Psoas muscle (tissue), 8 donors: ENCODE results near the gene ARHGAP10. TPM values are rescaled to one million over a fixed set of nuclear protein-coding genes. Genes with fewer than 3 reads are reported as not detected.

Experiments used
- ATAC-seq, 4 donors: fragments of 200-7000 bp; cut with Tn5 transposase; one replicate each; pipeline ENCODE4 v1.9.1; 2020; ENCODE audit warnings: moderate library complexity in 3 of 4, mild to moderate bottlenecking in 2 of 4
- DNase-seq, 2 donors: peaks; one replicate each; pipeline ENCODE4 v3.0.0-alpha.2; 2020
- H3K27ac ChIP-seq: fragments of 200-600 bp; one replicate; pipeline ENCODE4 v1.8.0; 2022
- H3K27me3 ChIP-seq, 3 donors: fragments of 200-600 bp in 1 of 3; one replicate each; pipeline versions ENCODE4 v1.6.1 to v1.8.0; 2013 to 2022; ENCODE audit warnings: low read length in 2 of 3, mild to moderate bottlenecking in 2 of 3, moderate library complexity in 1 of 3; ENCODE audit not compliant: insufficient read depth in 3 of 3
- H3K36me3 ChIP-seq, 2 donors: fragments of 200-600 bp in 1 of 2; one replicate each; pipeline versions ENCODE4 v1.6.1 to v1.8.0; 2013 to 2022; ENCODE audit warnings: low read depth in 1 of 2, mild to moderate bottlenecking in 1 of 2, moderate library complexity in 1 of 2; ENCODE audit not compliant: insufficient read depth in 1 of 2
- H3K4me1 ChIP-seq: fragments of 200-600 bp; one replicate; pipeline ENCODE4 v1.8.0; 2022
- H3K4me3 ChIP-seq: fragments of 200-600 bp; one replicate; pipeline ENCODE4 v1.8.0; 2022; ENCODE audit warnings: mild to moderate bottlenecking
- H3K9me3 ChIP-seq: fragments of 200-600 bp; one replicate; pipeline ENCODE4 v1.8.0; 2022
- WGBS, 3 donors: extraction: QIAGEN DNeasy Blood & Tissue Kit; methylation state at CpG; one replicate each; pipeline versions ENCODE4 v1.1.6 to v1.1.7; 2013; 5-methylcytosine and 5-hydroxymethylcytosine counted together
- intact Hi-C, 2 donors: fragments of 100-400 bp; cut with DNase I; formaldehyde crosslinking; loops; one replicate each; pipeline versions ENCODE4 v1.11.0 to v1.14.2; 2022
- polyA plus RNA-seq, 3 donors: library from polyadenylated mRNA; stranded (reverse); fragments of 200-250 nt; gene quantifications; one replicate each; pipeline ENCODE4 v1.2.3, GENCODE V29; 2013
- total RNA-seq, 4 donors: library from RNA; stranded (reverse); fragmentation: NEBNext Ultra II Directional in 2 of 4; extraction: Animal tissue kit (Norgen Biotek cat#: 25700) in 2 of 4; gene quantifications; one replicate each; pipeline versions ENCODE4 v1.2.1 to v1.2.4, GENCODE V29; 2021 to 2023
- TF ChIP-seq, protein P1 (sequence below): fragments of 200-600 bp; IDR thresholded peaks from one replicate; pipeline ENCODE4 v1.8.0; 2022; ENCODE audit warnings: antibody characterized with exemption
- donor health status: healthy with polysubstance abuse.
- donor health status: DM: no; HTN: no; CAD: no; lungs with moderate emphysema.
- donor health status: Bipolar disorder and iron deficiency.
- donor health status: healthy.
- donor health status: DM: yes; HTN: yes; CAD: no.
- donor health status: DM: no; HTN: no; CAD: no.
- donor health status: DM: no; HTN: no; CAD: no.
- donor health status: DM: yes; HTN: yes; CAD: no.

The ARHGAP10 gene
- total and polyA plus RNA-seq, 7 donors = 28.8 to 43.5 (median 34.0) TPM

DNA sequence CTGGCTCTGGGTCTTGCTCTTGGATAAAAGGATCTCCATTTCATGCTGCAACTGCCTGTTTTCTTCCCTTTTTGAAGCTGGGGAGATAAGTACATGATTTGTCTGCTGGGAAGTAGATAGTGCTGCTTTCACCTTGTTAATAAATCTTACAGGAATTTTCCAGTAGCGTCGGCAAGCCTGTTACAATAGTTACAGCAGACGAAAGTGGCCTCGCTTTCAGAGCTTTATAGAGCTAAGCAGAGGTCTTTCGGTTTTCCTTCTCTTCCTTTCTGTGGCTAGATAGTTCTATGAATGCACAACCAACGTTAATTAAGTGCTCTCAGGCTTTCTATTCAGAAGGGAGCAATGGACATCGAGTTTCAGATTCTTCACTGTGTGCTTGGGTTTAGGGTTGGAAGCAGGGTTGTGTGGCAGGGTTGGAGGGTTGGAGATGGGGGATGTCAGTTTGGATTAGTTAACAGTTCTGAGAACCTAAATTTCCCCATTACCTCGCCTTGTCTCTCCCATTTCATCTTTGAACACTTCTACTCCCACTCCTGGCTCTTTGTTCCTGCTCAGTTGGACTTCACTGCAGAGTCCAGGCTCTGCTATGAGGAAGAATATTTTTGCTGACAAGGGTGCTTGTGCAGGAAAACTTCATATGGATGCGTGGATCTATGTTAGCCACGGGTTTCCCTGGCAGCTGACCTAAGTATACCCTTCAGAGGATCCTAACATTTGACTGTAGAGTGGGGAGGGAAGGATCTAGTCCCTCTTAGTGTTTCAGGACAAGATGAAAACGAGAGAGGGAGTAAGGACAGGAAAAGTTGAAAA lies 237.9 kb downstream of the ARHGAP10 start:
- no peak for DNase-seq
- H3K36me3 ChIP-seq = peaks cover 0 to 29% of the 10 kb centered on the region in 2 donors
- H3K27me3 ChIP-seq = no peaks in the 10 kb centered on the region
- 62 to 66% (median 63%) methylated on average over 11 of the region's 11 CpGs for WGBS, 3 donors
- intact Hi-C loops = no loop called here
- H3K9me3 ChIP-seq = no peaks in the 10 kb centered on the region
- H3K4me1 ChIP-seq = peaks cover 20% of the 10 kb centered on the region
- peak in 1 of 4 donors; percentile 10 for ATAC-seq
- peak overlapping the region; percentile 33 for H3K27ac ChIP-seq
- TF ChIP-seq, protein P1, sequence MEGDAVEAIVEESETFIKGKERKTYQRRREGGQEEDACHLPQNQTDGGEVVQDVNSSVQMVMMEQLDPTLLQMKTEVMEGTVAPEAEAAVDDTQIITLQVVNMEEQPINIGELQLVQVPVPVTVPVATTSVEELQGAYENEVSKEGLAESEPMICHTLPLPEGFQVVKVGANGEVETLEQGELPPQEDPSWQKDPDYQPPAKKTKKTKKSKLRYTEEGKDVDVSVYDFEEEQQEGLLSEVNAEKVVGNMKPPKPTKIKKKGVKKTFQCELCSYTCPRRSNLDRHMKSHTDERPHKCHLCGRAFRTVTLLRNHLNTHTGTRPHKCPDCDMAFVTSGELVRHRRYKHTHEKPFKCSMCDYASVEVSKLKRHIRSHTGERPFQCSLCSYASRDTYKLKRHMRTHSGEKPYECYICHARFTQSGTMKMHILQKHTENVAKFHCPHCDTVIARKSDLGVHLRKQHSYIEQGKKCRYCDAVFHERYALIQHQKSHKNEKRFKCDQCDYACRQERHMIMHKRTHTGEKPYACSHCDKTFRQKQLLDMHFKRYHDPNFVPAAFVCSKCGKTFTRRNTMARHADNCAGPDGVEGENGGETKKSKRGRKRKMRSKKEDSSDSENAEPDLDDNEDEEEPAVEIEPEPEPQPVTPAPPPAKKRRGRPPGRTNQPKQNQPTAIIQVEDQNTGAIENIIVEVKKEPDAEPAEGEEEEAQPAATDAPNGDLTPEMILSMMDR = no peak
- no peak overlapping the region for H3K4me3 ChIP-seq

DNA sequence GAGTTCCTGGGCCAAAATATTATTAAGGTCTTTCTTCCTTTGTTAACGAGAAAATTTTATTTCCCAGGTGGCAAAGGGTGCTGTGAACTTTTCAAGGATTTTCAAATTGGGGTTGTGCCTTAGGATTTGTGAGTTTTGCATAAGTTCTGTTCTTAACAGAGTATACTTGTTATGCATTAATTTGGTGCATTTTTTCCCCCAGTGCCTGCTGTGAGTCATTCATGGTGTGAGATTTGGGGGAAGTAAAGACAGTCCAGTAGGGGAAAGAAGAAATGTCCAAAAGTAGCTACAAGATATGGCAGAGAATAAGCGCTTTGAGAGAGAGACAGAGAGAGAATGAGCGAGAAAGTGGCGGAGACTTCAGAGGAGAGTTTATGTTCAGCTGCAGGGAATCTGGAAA lies 239.2 kb downstream of the ARHGAP10 start:
- peaks cover 0 to 16% of the 10 kb centered on the region in 2 donors for H3K36me3 ChIP-seq
- H3K4me1 ChIP-seq = peaks cover 32% of the 10 kb centered on the region
- no peak for ATAC-seq
- DNase-seq = no peak
- peak overlapping the region; percentile 49 for H3K27ac ChIP-seq
- TF ChIP-seq, protein P1 = no peak
- no peak overlapping the region for H3K4me3 ChIP-seq
- WGBS, 3 donors = 74 to 93% (median 78%) methylated on average over 4 of the region's 4 CpGs
- intact Hi-C loops = no loop called here
- no peaks in the 10 kb centered on the region for H3K9me3 ChIP-seq
- H3K27me3 ChIP-seq = no peaks in the 10 kb centered on the region

DNA sequence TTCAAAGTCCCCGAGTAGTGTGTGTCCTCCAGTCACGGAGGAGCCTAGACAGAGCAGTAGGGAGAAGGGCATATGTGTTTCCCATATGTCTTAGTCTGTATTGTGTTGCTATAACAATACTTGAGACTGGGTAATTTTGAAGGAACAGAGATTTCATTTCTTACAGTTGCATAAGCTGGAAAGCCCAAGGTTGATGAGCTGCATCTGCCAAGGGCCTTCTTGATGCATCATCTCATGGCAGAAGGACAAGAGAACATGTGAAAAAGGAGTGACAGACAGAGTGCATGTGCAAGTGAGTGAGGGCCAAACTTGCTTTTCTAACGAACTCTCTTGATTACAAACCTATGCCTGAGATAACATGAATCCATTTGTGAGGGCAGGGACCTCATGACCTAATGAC lies 243.4 kb downstream of the ARHGAP10 start:
- H3K4me1 ChIP-seq = peaks cover 18% of the 10 kb centered on the region
- H3K36me3 ChIP-seq = no peaks in the 10 kb centered on the region
- H3K27ac ChIP-seq = peak overlapping the region; percentile 72
- no peak overlapping the region for H3K4me3 ChIP-seq
- H3K9me3 ChIP-seq = no peaks in the 10 kb centered on the region
- intact Hi-C loops = no loop called here
- DNase-seq (no peak), ATAC-seq (peak; percentile 85 to 94 (median 91))
- H3K27me3 ChIP-seq = no peaks in the 10 kb centered on the region
- WGBS, 3 donors = 48 to 69% (median 64%) methylated on average over 3 of the region's 3 CpGs
- TF ChIP-seq, protein P1 = no peak

DNA sequence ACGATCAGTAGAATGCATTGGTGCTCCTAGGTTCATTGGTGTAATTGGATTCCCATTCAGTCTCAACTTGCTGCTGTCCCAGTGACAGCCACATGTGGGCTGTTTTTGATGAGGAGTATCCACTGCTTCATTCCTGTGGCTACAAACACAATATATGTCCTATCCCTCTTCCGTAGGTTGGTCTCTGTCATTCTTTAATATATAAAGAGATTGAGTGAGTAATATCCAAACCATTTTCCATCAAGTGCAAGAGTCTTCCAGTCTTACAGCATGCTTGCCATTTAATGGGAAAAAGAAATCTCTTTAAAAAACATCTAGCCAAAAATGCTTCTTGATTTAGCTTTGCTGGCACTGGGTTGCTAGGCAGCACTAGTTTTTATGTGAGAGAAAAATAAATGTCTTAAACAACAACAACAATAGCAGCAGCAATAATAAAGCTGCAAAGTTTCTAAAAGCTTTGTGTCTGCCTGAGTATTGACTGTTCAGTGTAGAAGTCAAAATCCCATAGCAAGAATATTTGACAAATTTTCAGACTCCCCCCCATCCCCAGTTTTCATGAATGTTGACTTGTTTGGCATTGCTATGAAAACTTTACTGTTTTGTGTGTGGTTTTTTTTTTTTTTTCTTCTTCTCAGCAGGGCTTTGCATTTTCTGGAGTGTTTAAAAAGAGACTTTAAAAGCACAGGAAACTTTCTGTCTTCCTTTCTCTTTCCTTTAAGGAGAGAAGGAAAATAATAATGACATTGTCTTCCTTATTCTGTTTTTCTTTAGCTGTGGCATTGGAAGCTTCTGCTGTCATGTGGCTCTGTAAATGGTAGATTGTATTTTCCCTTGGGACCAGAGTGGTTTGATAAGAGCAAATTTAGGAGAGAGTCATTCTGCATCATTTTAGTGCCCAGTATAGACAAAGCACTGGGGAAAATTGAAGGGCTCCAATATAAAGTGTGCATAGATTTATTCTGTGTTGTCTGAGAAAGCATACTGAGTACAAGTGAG lies 244.3 kb downstream of the ARHGAP10 start:
- H3K9me3 ChIP-seq = no peaks in the 10 kb centered on the region
- intact Hi-C loops = no loop called here
- TF ChIP-seq, protein P1 = peak; percentile 3
- DNase-seq (no peak), ATAC-seq (peak; percentile 59 to 71 (median 66))
- H3K4me3 ChIP-seq = no peak overlapping the region
- WGBS, 3 donors = 53 to 75% (median 59%) methylated on average over 2 of the region's 2 CpGs
- no peaks in the 10 kb centered on the region for H3K36me3 ChIP-seq
- peak overlapping the region; percentile 72 for H3K27ac ChIP-seq
- H3K27me3 ChIP-seq = no peaks in the 10 kb centered on the region
- H3K4me1 ChIP-seq = peaks cover 23% of the 10 kb centered on the region
